Parathyroid adenoma (tissue), 2 donors: Measurements from ENCODE around the gene SMARCA2.

Experiments used
- H2AFZ ChIP-seq: fragments of 300-600 bp; sonication (generic); one replicate; pipeline ENCODE4 v1.7.0; 2017; ENCODE audit warnings: antibody characterized with exemption, mild to moderate bottlenecking
- H3K27ac ChIP-seq: fragments of 300-600 bp; sonication (generic); one replicate; pipeline ENCODE4 v1.7.0; 2017
- H3K27me3 ChIP-seq: fragments of 300-600 bp; sonication (generic); one replicate; pipeline ENCODE4 v1.7.0; 2017; ENCODE audit warnings: low read length; ENCODE audit not compliant: control insufficient read depth, insufficient read depth
- H3K36me3 ChIP-seq: fragments of 300-600 bp; sonication (generic); one replicate; pipeline ENCODE4 v1.7.0; 2017; ENCODE audit warnings: low read length; ENCODE audit not compliant: control insufficient read depth, insufficient read depth
- H3K4me1 ChIP-seq: fragments of 300-600 bp; sonication (generic); one replicate; pipeline ENCODE4 v1.7.0; 2017; ENCODE audit warnings: control low read depth
- H3K4me2 ChIP-seq: fragments of 300-600 bp; sonication (generic); one replicate; pipeline ENCODE4 v1.7.0; 2017; ENCODE audit warnings: low read length
- H3K4me3 ChIP-seq: fragments of 300-600 bp; sonication (generic); one replicate; pipeline ENCODE4 v1.7.0; 2017; ENCODE audit warnings: low read depth, low read length
- H3K79me2 ChIP-seq: fragments of 300-600 bp; sonication (generic); one replicate; pipeline ENCODE4 v1.7.0; 2017; ENCODE audit warnings: control low read depth
- H3K9ac ChIP-seq: fragments of 300-600 bp; sonication (generic); one replicate; pipeline ENCODE4 v1.7.0; 2017; ENCODE audit warnings: mild to moderate bottlenecking
- H3K9me3 ChIP-seq: fragments of 300-600 bp; sonication (generic); one replicate; pipeline ENCODE4 v1.7.0; 2017; ENCODE audit warnings: low read length; ENCODE audit not compliant: control insufficient read depth
- CTCF ChIP-seq: fragments of 300-600 bp; sonication (generic); IDR thresholded peaks from one replicate; pipeline ENCODE4 v1.7.0; 2017; ENCODE audit warnings: antibody characterized with exemption, mild to moderate bottlenecking
- donor health status: primary hyperparathyroidism.

Gene SMARCA2

GRCh38 chr9:2029666-2030170 lies 14.6 kb downstream of the SMARCA2 start:
- Histone ChIP-seq H3K27ac (peak overlapping the region; percentile 66), H3K79me2 (peaks cover 41% of the 10 kb centered on the region), H2AFZ (no peak overlapping the region), H3K4me1 (peaks cover 25% of the 10 kb centered on the region), H3K9me3 (no peaks in the 10 kb centered on the region), H3K4me3 (no peak overlapping the region), H3K36me3 (no peaks in the 10 kb centered on the region), H3K4me2 (peak overlapping the region; percentile 19), H3K9ac (no peak overlapping the region), H3K27me3 (no peaks in the 10 kb centered on the region)
- TF ChIP-seq CTCF, result no peak

- no peak for TF ChIP-seq CTCF
- Histone ChIP-seq H3K9me3 (no peaks in the 10 kb centered on the region), H3K4me3 (no peak overlapping the region), H3K79me2 (peaks cover 36% of the 10 kb centered on the region), H3K27ac (no peak overlapping the region), H3K4me1 (peaks cover 14% of the 10 kb centered on the region), H3K36me3 (no peaks in the 10 kb centered on the region), H3K27me3 (no peaks in the 10 kb centered on the region), H2AFZ (no peak overlapping the region), H3K4me2 (peak overlapping the region; percentile 4), H3K9ac (no peak overlapping the region)
These were observed 17.1 kb downstream of the SMARCA2 start for GRCh38 chr9:2032234-2032633.

- Histone ChIP-seq H3K27ac (no peak overlapping the region), H3K27me3 (no peaks in the 10 kb centered on the region), H3K79me2 (peaks cover 32% of the 10 kb centered on the region), H3K9me3 (no peaks in the 10 kb centered on the region), H3K9ac (no peak overlapping the region), H3K4me1 (peaks cover 5% of the 10 kb centered on the region), H3K4me2 (no peak overlapping the region), H3K36me3 (no peaks in the 10 kb centered on the region), H3K4me3 (no peak overlapping the region), H2AFZ (no peak overlapping the region)
- TF ChIP-seq CTCF, result no peak
These were observed 21.7 kb downstream of the SMARCA2 start for GRCh38 chr9:2036844-2037243.

GRCh38 chr9:2039294-2040180 lies 24.4 kb downstream of the SMARCA2 start:
- H3K9me3 ChIP-seq, result no peaks in the 10 kb centered on the region
- no peak overlapping the region for H3K9ac ChIP-seq
- H3K36me3 ChIP-seq, result no peaks in the 10 kb centered on the region
- no peak overlapping the region for H2AFZ ChIP-seq
- no peak overlapping the region for H3K4me2 ChIP-seq
- no peak for TF ChIP-seq CTCF
- H3K27me3 ChIP-seq, result no peaks in the 10 kb centered on the region
- no peak overlapping the region for H3K4me3 ChIP-seq
- no peaks in the 10 kb centered on the region for H3K4me1 ChIP-seq
- H3K79me2 ChIP-seq, result peaks cover 24% of the 10 kb centered on the region
- H3K27ac ChIP-seq, result no peak overlapping the region
